GM18526 (cell line): ENCODE measurements around the gene SLC10A1.

Experiments used
- POLR2A ChIP-seq: IDR thresholded peaks from 3 replicates; pipeline ENCODE4 v1.6.1; 2011; ENCODE audit not compliant: insufficient read length; ENCODE audit errors: extremely low read depth

SLC10A1 gene

DNA sequence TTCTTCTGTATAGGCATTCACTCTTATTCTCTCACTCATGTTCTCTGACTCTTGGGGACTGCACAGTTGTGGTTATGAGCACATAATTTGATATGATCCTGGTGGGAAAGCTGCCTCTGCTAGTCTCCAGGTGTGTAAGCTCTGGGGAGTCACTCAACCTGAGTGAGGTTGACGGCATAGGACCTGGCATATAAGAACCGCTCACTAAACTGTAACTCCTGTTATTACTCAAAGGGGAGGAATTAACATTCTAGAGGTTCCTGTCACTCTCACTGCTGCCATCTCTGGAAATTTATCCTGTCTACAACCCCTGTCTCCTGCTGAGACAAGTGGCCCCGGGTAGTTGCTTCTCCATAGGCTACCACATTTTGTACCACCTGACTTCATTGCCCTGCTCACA lies 16.1 kb downstream of the SLC10A1 start:
- TF ChIP-seq POLR2A = no peak

DNA sequence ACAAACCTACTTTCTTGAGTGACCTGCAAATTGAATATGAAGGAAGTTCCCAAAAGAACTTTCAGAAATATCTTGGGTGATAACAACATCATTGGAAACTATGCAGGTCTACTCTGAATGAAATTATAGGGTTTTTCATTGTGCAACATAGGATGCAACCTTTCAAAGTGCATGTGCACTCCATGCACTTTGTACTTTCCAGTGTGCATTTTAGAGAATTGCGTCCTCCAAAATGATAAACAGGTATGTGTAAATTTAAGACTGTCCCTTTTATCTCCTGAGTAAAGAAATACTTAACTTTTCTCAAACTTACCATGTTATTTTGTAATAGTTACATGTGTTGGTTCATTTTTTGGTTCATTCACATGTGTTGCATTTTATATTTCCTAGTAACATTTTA lies 16.9 kb downstream of the SLC10A1 start:
- TF ChIP-seq POLR2A = no peak

DNA sequence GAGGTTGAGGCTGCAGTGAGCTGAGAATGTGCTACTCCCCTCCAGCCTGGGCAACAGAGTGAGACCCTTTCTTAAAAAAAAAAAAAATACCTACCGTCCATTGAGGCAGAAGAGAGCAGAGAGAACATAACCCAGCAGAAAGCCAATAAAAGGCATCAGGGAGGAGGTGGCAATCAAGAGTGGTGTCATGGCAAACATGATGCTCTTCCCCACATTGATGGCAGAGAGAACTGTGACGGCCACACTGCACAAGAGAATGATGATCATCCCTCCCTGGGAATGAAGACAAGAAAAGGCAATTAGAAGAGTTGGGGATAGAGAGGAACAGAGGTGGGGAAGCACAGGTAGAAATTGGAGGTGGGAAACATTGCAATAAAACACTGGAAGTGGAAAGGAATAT lies 18.0 kb downstream of the SLC10A1 start:
- TF ChIP-seq POLR2A = no peak

DNA sequence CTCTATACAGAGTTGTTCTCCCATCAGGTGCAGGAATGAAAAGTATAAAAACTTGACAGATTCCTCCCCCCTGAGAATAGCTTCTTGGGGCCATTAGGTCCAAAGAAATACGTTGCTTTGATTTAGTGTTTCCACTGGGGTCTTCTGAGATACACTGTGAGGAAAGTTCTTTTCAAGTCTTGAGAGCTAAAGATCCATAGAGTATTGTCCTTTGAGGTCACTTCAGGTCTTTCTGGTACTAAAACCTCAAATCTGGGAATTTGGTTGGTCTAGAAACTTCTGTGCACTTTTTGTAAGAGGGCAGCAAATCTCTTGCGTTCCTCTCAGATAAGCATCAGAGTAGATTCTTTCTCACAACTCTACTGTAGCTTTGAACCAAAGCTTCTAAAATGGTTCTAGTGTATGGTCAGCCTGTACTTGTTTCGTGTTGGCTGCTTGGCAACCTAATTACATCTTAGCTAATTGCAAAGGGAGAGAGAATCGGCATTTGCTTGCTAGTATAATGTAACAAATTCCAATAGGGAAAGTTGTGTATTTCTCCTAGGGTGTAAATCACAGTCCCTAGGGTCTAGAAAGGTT lies 20.1 kb downstream of the SLC10A1 start:
- no peak for TF ChIP-seq POLR2A

DNA sequence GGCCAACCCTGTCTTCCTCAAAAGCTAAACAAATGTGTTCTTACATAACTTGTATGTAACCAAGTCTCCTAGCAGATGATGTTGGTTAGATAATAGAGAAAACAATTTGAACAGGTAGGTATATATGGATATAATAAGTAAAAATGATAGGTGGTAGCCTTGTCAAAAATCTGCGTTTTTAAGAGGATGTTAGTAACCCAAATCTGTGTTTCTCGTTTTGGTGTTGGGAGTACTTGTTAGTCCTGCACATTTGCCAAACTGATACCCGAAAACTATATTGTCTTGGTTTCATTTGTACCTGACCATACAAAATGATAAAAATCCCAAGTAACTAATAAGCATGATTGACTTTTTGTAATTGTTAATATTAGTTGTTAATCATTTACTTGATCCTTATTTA lies 22.0 kb downstream of the SLC10A1 start:
- no peak for TF ChIP-seq POLR2A

DNA sequence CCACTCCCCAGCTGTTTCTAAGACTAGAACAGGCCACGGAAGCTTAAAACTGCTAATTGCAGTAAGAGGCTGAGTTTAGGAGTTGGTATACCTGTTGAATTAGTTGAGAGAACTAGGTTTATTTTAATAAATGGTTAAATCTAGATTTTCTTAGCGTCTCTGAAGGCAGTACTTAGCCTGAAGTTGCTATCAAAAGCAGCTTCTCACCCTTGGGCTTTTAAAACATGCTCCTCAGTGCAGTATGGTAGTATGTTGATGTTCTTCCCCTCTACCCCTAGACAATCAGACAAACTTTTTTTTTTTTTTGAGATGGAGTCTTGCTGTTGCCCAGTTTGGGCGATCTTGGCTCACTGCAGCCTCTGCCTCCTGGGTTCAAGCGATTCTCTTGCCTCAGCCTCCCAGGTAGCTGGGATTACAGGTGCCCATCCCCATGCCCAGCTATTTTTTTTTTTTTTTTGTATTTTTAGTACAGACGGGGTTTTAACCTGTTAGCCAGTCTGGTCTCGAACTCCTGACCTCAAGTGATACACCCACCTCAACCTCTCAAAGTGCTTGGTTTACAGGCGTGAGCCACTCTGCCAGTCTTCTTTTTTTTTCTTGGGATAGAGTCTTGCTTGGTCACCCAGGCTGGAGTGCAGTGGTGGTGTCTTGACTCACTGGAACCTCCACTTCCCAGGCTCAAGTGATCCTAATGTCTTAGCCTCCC lies 23.3 kb downstream of the SLC10A1 start:
- no peak for TF ChIP-seq POLR2A

DNA sequence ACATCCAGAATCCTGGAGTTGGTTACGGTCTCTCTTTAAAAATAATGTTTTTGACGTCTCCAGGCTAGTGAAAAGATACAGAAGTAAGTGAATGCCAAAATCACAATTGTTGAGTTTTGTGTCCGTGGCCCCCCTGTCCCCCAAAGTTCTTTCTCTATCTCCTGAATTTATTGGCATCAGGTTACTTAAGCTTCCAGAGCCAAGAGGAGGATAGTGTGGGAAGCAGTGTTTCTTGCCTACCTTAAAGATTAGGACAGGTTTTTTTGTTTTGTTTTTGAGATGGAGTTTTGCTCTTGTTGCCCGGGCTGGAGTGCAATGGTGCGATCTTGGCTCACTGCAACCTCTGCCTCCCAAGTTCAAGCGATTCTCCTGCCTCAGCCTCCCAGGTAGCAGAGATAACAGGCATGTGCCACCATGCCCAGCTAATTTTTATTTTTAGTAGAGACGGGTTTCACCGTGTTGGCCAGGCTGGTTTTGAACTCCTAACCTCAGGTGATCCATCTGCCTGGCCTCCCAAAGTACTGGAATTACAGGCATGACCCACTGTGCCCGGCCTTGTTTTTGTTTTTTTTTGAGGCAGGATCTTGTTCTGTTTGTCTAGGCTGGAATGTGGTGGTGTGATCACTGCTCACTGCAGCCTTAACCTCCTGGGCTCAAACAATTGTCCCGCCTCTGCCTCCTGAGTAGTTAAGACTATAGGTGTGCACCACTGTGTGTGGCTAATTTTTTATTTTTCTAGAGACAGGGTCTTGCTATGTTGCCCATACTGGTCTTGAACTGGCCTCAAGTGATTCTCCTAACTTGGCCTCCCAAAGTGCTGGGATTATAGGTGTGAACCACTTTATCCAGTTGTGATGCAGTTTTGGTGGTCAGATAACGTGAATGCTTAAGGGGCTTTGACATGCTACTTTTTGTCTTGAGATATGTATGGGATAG lies 24.7 kb downstream of the SLC10A1 start:
- no peak for TF ChIP-seq POLR2A

DNA sequence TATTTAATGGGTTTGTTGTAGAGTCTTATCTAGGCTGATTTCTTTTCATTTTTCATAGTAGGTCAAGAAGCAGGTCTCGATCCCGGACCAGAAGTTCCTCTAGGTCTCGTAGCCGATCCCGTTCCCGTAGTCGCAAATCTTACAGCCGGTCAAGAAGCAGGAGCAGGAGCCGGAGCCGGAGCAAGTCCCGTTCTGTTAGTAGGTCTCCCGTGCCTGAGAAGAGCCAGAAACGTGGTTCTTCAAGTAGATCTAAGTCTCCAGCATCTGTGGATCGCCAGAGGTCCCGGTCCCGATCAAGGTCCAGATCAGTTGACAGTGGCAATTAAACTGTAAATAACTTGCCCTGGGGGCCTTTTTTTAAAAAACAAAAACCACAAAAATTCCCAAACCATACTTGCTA lies 25.9 kb downstream of the SLC10A1 start:
- no peak for TF ChIP-seq POLR2A

DNA sequence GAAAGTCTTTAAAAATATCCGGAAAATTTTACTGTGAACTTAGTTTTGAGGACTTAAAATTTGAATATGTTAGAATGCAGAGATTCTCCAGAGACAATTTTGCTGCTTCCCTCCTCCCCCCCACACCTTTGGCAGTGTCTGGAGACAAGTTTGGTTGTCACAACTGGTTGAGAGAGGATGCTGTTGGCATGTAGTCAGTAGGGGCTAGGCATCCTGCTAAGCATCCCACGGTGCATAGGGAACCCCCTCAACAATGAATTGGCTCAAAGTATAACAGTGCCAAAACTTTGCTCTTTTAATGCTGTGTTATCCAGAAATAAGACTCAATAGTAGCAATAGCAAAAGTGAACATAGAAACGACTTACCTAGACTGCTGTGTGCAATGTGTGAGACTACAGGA lies 26.5 kb downstream of the SLC10A1 start:
- TF ChIP-seq POLR2A = no peak

DNA sequence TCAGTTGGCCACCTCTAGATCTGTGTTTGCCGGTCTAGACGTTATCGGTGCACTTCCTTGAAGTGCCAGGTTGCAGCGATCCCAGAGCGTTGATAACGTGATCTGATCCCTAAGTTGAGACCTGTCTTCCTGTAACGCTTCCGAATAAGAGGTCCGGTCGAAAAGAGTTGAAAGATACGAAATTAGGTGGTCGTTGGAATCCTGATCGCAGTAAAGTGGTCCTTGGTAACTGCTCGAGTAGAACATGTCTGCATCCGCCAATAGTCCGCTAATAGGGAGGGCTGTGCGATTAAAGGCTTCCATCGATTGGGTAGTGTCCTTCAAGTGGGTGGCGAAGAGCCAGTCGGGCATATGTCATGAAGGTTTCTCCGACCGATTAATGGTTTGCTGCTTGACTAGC lies 27.4 kb downstream of the SLC10A1 start:
- no peak for TF ChIP-seq POLR2A

DNA sequence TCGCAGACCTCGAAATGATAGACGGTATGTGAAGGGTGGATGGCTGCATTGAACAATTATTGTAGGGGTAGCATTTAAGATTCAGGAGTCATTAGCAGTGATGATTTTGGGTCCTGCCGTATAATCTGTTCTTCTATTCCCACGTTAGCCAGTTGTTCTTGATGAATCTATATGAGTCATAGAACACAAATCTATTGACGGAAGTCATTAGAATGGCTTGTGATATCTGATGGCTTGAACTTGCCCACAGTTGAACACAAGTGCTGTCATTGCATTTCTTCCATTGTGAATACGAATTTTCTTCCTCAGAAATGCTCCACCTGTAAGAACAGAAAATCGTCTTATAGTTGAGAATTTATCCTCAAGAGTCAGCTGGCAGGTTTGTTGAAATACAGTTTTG lies 28.2 kb downstream of the SLC10A1 start:
- no peak for TF ChIP-seq POLR2A

DNA sequence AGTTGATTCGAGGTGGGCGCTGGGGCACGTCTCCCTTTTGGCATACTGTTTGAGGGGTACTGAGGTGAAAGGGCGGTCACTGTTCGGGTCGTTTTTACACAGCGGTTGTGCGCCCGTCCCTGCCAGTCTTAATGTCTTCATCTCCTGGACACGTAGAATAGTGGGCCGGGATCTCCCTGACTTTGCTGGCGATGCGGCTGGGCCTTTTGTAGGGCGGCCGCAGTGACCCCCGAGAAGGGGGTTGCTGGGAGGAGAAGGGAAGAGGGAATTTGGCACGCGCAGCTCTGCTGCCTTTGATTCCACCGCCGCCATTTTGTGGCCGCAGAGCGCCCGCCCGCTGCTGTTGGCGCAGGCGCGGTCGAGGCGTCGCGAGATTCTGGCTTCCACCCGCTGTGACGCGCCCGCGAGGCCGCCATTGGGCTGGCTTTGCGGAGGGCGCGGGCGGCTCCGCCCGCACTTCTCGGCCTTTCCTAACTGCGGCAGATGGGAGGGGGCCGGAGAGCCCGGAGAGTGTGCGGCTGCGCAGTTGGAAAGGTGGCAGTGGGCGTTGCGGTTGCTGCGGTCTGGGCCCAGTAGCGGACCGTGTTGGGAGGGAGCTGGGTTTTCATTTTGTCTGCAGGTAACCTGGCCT lies 29.6 kb downstream of the SLC10A1 start:
- TF ChIP-seq POLR2A = peak; percentile 62

DNA sequence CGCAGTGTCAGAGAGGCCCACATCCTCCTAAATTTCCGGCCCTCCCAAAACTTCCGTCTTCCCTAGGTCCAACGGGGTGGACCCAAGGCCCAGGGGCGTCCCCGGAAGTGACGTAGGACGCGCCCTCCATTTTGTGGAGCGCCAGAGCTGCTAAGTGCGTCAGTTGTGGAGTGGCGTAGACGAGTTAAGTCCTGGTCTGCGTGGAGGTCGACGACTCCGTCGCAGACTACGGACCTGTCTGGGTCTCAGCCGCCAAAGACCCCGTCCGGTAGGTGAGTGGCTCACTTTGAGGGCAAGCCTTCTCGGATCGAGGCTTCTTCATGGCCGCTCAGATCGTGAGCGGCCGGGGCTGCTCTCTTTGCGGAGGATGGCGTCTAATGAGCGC lies 30.1 kb downstream of the SLC10A1 start, which contains the start of gene SRSF5:
Gene SRSF5, plus strand, starts transcription at position 159 of the 385 bp plus-strand sequence. CDS start 1,015 bp downstream, outside the sequence.
- peak; percentile 99 for TF ChIP-seq POLR2A

DNA sequence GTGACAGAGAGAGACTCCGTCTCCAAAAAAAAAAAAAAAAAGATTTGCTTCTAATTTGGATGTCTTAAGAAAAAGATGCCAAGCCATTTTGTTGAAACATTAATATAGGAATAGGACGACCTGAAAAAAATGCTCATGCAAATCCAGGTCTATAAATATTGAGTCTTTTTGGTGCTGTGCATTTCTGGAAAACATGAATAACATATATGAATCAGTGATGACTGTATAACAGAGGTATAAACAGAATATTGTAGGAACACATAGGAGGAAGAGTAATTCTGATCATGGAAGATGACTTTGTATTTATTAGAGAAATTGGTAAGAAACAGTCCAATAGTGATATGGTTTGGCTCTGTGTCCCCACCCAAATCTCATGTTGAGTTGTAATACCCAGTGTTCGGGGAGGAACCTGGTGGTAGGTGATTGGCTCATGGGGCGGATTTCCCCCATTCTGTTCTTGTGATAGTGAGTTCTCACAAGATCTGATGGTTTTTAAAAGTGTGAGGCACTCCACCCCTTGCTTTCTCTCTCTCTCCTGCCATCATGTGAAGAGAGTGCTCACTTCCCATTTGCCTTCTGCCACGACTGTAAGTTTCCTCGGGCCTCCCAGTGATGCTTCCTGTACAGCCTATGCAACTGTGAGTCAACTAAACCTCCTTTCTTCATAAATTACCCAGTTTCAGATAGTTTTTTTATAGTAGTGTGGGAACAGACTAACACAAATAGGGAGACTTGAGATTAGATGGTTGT lies 33.1 kb downstream of the SLC10A1 start:
- no peak for TF ChIP-seq POLR2A

DNA sequence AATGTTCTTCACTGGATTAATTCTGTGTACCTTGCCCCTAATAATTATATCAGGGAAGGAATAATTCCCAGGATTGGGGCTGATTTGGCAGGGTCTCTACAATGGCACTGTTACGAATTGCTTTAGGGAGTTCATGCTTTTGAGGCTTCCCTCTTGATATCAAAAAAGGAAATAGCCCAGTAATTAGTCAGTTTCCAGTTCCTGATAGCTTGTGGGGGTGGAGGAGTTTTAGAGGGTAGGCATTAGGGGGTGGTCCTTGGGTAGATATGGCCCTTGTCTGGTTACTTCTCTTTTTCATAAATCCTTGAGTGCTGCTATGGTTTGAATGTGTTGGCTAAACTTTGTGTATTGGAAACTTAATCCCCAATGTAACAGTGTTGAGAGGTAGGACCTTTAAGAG lies 36.2 kb downstream of the SLC10A1 start:
- no peak for TF ChIP-seq POLR2A
